OCI-LY1 (cell line): ENCODE results near the gene GLB1L3.

Source experiments
- H2AFZ ChIP-seq: fragments of 200-600 bp; sonication (generic), shearing (Covaris generic); 2 replicates; pipeline ENCODE4 v1.6.0; 2014; ENCODE audit warnings: antibody characterized with exemption, mild to moderate bottlenecking, low read length
- H3F3A ChIP-seq: fragments of 200-600 bp; sonication (generic), shearing (Covaris generic); 2 replicates; pipeline ENCODE4 v1.6.0; 2014; ENCODE audit warnings: mild to moderate bottlenecking, antibody characterized with exemption, low read length, moderate library complexity; ENCODE audit not compliant: insufficient read depth
- H3K27ac ChIP-seq: fragments of 200-600 bp; sonication (generic); 2 replicates; pipeline ENCODE4 v1.5.1; 2014; ENCODE audit warnings: low read length, mixed run types, mild to moderate bottlenecking, low read depth; ENCODE audit not compliant: poor library complexity, severe bottlenecking
- H3K27me3 ChIP-seq: fragments of 200-600 bp; sonication (generic); 2 replicates; pipeline ENCODE4 v1.6.0; 2014; ENCODE audit warnings: antibody characterized with exemption, mild to moderate bottlenecking, low read length, moderate library complexity; ENCODE audit not compliant: insufficient read depth
- H3K36me3 ChIP-seq: fragments of 200-600 bp; sonication (generic); 2 replicates; pipeline ENCODE4 v1.6.1; 2014; ENCODE audit warnings: mild to moderate bottlenecking, antibody characterized with exemption, low read length, moderate library complexity, mixed read lengths; ENCODE audit not compliant: insufficient read depth
- H3K4me1 ChIP-seq: fragments of 200-600 bp; sonication (generic); 2 replicates; pipeline ENCODE4 v1.5.1; 2014; ENCODE audit warnings: mild to moderate bottlenecking, low read length, moderate library complexity; ENCODE audit not compliant: insufficient read depth, severe bottlenecking
- H3K4me2 ChIP-seq: fragments of 200-600 bp; sonication (generic), shearing (Covaris generic); 2 replicates; pipeline ENCODE4 v1.6.1; 2014; ENCODE audit warnings: low read length
- H3K4me3 ChIP-seq: fragments of 200-600 bp; sonication (generic); 2 replicates; pipeline ENCODE4 v1.5.1; 2014; ENCODE audit warnings: low read length, low read depth, mild to moderate bottlenecking, mixed read lengths; ENCODE audit not compliant: poor library complexity, severe bottlenecking
- H3K79me2 ChIP-seq: fragments of 200-600 bp; shearing (Covaris generic); 2 replicates; pipeline ENCODE4 v1.6.1; 2016; ENCODE audit warnings: mixed run types, low read length, mixed read lengths; ENCODE audit not compliant: insufficient read depth
- H3K9ac ChIP-seq: fragments of 200-600 bp; sonication (generic), shearing (Covaris generic); 2 replicates; pipeline ENCODE4 v1.6.1; 2014; ENCODE audit warnings: mild to moderate bottlenecking, low read length, mixed read lengths
- H3K9me2 ChIP-seq: fragments of 200-600 bp; sonication (generic), shearing (Covaris generic); 2 replicates; pipeline ENCODE4 v1.6.1; 2014; ENCODE audit warnings: low read depth, mild to moderate bottlenecking, low read length, mixed read lengths
- H3K9me3 ChIP-seq: fragments of 200-600 bp; shearing (Covaris generic); 2 replicates; pipeline ENCODE4 v1.6.1; 2014; ENCODE audit warnings: low read length, mixed read lengths
- H4K20me1 ChIP-seq: fragments of 200-600 bp; sonication (generic), shearing (Covaris generic); 2 replicates; pipeline ENCODE4 v1.6.0; 2016; ENCODE audit warnings: mild to moderate bottlenecking, low read length; ENCODE audit not compliant: insufficient read depth
- EZH2 ChIP-seq: fragments of 200-600 bp; sonication (generic), shearing (Covaris generic); IDR thresholded peaks from 2 replicates; pipeline ENCODE4 v1.8.0; 2017; ENCODE audit warnings: borderline replicate concordance, mixed run types, mild to moderate bottlenecking, antibody characterized with exemption, low read length, moderate library complexity, mixed read lengths
- TF ChIP-seq, protein P1 (sequence below): fragments of 200-600 bp; sonication (generic), shearing (Covaris generic); IDR thresholded peaks from 2 replicates; pipeline ENCODE4 v1.5.1; 2017; ENCODE audit warnings: mild to moderate bottlenecking, antibody characterized with exemption, low read length, moderate library complexity, mixed read lengths

Gene GLB1L3

DNA sequence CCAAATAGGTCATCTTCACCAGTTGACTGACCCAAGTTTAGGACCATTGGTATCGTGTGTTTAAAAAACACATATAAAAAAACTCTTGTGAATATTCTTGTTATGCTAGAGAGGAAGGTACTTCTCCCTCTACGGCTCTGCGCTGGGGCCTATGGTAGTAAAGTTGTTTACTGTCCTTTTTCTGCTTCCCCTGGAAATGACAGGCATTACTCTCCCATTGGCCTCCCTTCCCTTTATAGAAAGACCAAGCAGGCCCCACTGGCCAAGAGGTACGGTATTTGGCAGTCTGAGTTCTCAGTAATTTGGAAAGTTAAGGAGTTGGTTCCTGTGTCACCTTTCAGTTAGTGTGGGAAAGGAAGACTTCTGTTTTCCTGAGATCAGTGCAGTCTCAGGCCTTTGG is 29.5 kb upstream of the GLB1L3 start:
- H3K4me1 ChIP-seq = no peaks in the 10 kb centered on the region
- no peak overlapping the region for H3K4me2 ChIP-seq
- H2AFZ ChIP-seq = no peak overlapping the region
- no peaks in the 10 kb centered on the region for H3K9me2 ChIP-seq
- H3K4me3 ChIP-seq = no peak overlapping the region
- no peaks in the 10 kb centered on the region for H4K20me1 ChIP-seq
- H3K9me3 ChIP-seq = no peaks in the 10 kb centered on the region
- peaks cover 27% of the 10 kb centered on the region for H3K36me3 ChIP-seq
- H3K27me3 ChIP-seq = no peaks in the 10 kb centered on the region
- no peak overlapping the region for H3K9ac ChIP-seq
- H3K79me2 ChIP-seq = no peaks in the 10 kb centered on the region
- H3F3A ChIP-seq = no peaks in the 10 kb centered on the region
- no peak for TF ChIP-seq EZH2
- TF ChIP-seq, protein P1, sequence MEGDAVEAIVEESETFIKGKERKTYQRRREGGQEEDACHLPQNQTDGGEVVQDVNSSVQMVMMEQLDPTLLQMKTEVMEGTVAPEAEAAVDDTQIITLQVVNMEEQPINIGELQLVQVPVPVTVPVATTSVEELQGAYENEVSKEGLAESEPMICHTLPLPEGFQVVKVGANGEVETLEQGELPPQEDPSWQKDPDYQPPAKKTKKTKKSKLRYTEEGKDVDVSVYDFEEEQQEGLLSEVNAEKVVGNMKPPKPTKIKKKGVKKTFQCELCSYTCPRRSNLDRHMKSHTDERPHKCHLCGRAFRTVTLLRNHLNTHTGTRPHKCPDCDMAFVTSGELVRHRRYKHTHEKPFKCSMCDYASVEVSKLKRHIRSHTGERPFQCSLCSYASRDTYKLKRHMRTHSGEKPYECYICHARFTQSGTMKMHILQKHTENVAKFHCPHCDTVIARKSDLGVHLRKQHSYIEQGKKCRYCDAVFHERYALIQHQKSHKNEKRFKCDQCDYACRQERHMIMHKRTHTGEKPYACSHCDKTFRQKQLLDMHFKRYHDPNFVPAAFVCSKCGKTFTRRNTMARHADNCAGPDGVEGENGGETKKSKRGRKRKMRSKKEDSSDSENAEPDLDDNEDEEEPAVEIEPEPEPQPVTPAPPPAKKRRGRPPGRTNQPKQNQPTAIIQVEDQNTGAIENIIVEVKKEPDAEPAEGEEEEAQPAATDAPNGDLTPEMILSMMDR = no peak
- no peak overlapping the region for H3K27ac ChIP-seq

DNA sequence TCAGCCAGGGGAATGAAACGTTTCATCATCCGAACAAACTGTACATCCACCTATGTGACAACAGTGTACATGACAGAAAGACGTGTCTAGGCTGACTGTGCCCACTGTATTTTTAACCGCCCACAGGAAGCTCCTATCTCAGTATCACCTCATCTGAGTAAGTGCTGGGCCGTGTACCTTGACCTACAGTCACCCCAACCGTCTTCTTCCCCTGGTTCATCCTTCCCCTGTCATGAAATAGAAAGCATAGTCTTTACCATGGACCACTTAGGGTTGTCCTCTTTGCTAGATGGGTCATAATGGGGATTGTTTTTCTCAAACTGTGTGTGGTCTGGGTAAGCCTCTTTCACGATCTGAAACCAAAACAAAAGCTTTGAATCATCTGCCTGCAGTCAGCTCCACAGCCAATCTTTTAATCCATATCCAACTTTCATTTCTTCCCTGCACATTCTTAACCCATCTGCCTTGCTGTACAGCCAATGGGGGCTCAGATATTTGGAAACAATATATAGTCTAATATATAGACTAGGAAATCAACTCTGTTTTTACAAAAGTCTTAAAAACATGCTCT is 27.2 kb upstream of the GLB1L3 start:
- no peak overlapping the region for H3K9ac ChIP-seq
- no peaks in the 10 kb centered on the region for H3K79me2 ChIP-seq
- no peak for TF ChIP-seq EZH2
- TF ChIP-seq, protein P1 = no peak
- peaks cover 10% of the 10 kb centered on the region for H3K4me1 ChIP-seq
- H3K27ac ChIP-seq = no peak overlapping the region
- H2AFZ ChIP-seq = no peak overlapping the region
- no peak overlapping the region for H3K4me3 ChIP-seq
- H3K36me3 ChIP-seq = peaks cover 27% of the 10 kb centered on the region
- no peaks in the 10 kb centered on the region for H3K27me3 ChIP-seq
- H3K9me3 ChIP-seq = no peaks in the 10 kb centered on the region
- H3K9me2 ChIP-seq = no peaks in the 10 kb centered on the region
- H4K20me1 ChIP-seq = no peaks in the 10 kb centered on the region
- no peak overlapping the region for H3K4me2 ChIP-seq
- no peaks in the 10 kb centered on the region for H3F3A ChIP-seq

DNA sequence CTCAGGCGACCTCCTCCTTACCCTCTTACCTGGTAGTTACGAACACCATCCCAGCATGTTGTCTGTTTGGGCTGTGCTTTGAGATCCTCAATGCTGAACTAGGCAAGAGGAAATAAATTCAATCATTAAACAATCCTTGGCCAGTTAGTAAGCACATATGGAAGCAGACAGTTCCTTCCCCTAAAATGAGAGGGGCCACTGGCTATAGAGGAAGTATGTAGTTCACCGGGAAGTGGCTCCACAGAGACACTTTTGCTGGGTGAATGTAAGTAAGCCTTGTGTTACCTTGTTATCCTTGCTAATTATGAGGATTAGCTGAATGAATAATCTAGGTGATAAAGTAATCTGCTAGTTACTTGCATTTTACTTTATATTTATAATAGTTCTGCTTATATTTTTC is 25.9 kb upstream of the GLB1L3 start:
- H2AFZ ChIP-seq = no peak overlapping the region

More for the DNA sequence above, 25.9 kb upstream of the GLB1L3 start:
- Histone ChIP-seq H3K9me3 (no peaks in the 10 kb centered on the region), H3K27me3 (no peaks in the 10 kb centered on the region), H3K36me3 (peaks cover 27% of the 10 kb centered on the region), H3K9ac (no peak overlapping the region), H4K20me1 (no peaks in the 10 kb centered on the region), H3K9me2 (no peaks in the 10 kb centered on the region), H3K27ac (no peak overlapping the region), H3K4me2 (no peak overlapping the region), H3K4me1 (peaks cover 18% of the 10 kb centered on the region), H3K4me3 (no peak overlapping the region), H3K79me2 (no peaks in the 10 kb centered on the region), H3F3A (no peaks in the 10 kb centered on the region)
- no peak for TF ChIP-seq EZH2
- TF ChIP-seq, protein P1 = no peak
